Psoas muscle (tissue), 8 donors: Measurements from ENCODE around the gene TCF15. TPM values are rescaled to one million over a fixed set of nuclear protein-coding genes. Genes with fewer than 3 reads are reported as not detected.

ENCODE experiments used
- ATAC-seq, 4 donors: fragments of 200-7000 bp; cut with Tn5 transposase; one replicate each; pipeline ENCODE4 v1.9.1; 2020; ENCODE audit warnings: moderate library complexity in 3 of 4, mild to moderate bottlenecking in 2 of 4
- DNase-seq, 2 donors: peaks; one replicate each; pipeline ENCODE4 v3.0.0-alpha.2; 2020
- H3K27ac ChIP-seq: fragments of 200-600 bp; one replicate; pipeline ENCODE4 v1.8.0; 2022
- H3K27me3 ChIP-seq, 3 donors: fragments of 200-600 bp in 1 of 3; one replicate each; pipeline versions ENCODE4 v1.6.1 to v1.8.0; 2013 to 2022; ENCODE audit warnings: low read length in 2 of 3, mild to moderate bottlenecking in 2 of 3, moderate library complexity in 1 of 3; ENCODE audit not compliant: insufficient read depth in 3 of 3
- H3K36me3 ChIP-seq, 2 donors: fragments of 200-600 bp in 1 of 2; one replicate each; pipeline versions ENCODE4 v1.6.1 to v1.8.0; 2013 to 2022; ENCODE audit warnings: low read depth in 1 of 2, mild to moderate bottlenecking in 1 of 2, moderate library complexity in 1 of 2; ENCODE audit not compliant: insufficient read depth in 1 of 2
- H3K4me1 ChIP-seq: fragments of 200-600 bp; one replicate; pipeline ENCODE4 v1.8.0; 2022
- H3K4me3 ChIP-seq: fragments of 200-600 bp; one replicate; pipeline ENCODE4 v1.8.0; 2022; ENCODE audit warnings: mild to moderate bottlenecking
- H3K9me3 ChIP-seq: fragments of 200-600 bp; one replicate; pipeline ENCODE4 v1.8.0; 2022
- WGBS, 3 donors: extraction: QIAGEN DNeasy Blood & Tissue Kit; methylation state at CpG; one replicate each; pipeline versions ENCODE4 v1.1.6 to v1.1.7; 2013; 5-methylcytosine and 5-hydroxymethylcytosine counted together
- intact Hi-C, 2 donors: fragments of 100-400 bp; cut with DNase I; formaldehyde crosslinking; loops; one replicate each; pipeline versions ENCODE4 v1.11.0 to v1.14.2; 2022
- polyA plus RNA-seq, 3 donors: library from polyadenylated mRNA; stranded (reverse); fragments of 200-250 nt; gene quantifications; one replicate each; pipeline ENCODE4 v1.2.3, GENCODE V29; 2013
- total RNA-seq, 4 donors: library from RNA; stranded (reverse); fragmentation: NEBNext Ultra II Directional in 2 of 4; extraction: Animal tissue kit (Norgen Biotek cat#: 25700) in 2 of 4; gene quantifications; one replicate each; pipeline versions ENCODE4 v1.2.1 to v1.2.4, GENCODE V29; 2021 to 2023
- TF ChIP-seq, protein P1 (sequence below): fragments of 200-600 bp; IDR thresholded peaks from one replicate; pipeline ENCODE4 v1.8.0; 2022; ENCODE audit warnings: antibody characterized with exemption
- donor health status: healthy with polysubstance abuse.
- donor health status: DM: no; HTN: no; CAD: no; lungs with moderate emphysema.
- donor health status: Bipolar disorder and iron deficiency.
- donor health status: healthy.
- donor health status: DM: yes; HTN: yes; CAD: no.
- donor health status: DM: no; HTN: no; CAD: no.
- donor health status: DM: no; HTN: no; CAD: no.
- donor health status: DM: yes; HTN: yes; CAD: no.

The TCF15 gene
- total and polyA plus RNA-seq, 7 donors = 3.0 to 10.6 (median 5.1) TPM

DNA sequence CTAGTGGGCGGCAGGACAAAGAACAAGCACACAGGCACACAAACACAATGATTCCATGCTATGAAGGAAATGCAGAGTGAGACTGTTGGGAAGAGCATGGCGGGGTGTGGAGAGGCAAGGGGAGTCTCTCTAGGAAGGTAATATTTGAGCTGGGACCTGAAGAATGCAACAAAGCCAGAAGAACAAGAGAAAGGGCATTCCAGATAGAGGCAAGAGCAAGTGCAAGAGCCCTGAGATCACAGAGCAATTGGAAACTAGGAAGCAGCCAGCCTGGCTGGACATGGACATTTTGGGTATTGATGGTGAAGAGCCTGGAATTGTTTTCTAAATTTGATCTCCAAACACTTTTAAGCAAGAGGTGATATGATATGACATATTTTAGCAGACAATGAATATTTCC lies 27.4 kb upstream of the TCF15 start:
- H3K9me3 ChIP-seq = no peaks in the 10 kb centered on the region
- 75 to 94% (median 76%) methylated on average over 2 of the region's 2 CpGs for WGBS, 3 donors
- ATAC-seq (no peak), DNase-seq (no peak)
- H3K4me1 ChIP-seq = peaks cover 2% of the 10 kb centered on the region
- H3K27me3 ChIP-seq = peaks cover 0 to 10% (median 2%) of the 10 kb centered on the region in 3 donors
- H3K4me3 ChIP-seq = no peak overlapping the region
- no peak overlapping the region for H3K27ac ChIP-seq
- intact Hi-C loops = no loop called here
- no peaks in the 10 kb centered on the region for H3K36me3 ChIP-seq
- TF ChIP-seq, protein P1, sequence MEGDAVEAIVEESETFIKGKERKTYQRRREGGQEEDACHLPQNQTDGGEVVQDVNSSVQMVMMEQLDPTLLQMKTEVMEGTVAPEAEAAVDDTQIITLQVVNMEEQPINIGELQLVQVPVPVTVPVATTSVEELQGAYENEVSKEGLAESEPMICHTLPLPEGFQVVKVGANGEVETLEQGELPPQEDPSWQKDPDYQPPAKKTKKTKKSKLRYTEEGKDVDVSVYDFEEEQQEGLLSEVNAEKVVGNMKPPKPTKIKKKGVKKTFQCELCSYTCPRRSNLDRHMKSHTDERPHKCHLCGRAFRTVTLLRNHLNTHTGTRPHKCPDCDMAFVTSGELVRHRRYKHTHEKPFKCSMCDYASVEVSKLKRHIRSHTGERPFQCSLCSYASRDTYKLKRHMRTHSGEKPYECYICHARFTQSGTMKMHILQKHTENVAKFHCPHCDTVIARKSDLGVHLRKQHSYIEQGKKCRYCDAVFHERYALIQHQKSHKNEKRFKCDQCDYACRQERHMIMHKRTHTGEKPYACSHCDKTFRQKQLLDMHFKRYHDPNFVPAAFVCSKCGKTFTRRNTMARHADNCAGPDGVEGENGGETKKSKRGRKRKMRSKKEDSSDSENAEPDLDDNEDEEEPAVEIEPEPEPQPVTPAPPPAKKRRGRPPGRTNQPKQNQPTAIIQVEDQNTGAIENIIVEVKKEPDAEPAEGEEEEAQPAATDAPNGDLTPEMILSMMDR = no peak

DNA sequence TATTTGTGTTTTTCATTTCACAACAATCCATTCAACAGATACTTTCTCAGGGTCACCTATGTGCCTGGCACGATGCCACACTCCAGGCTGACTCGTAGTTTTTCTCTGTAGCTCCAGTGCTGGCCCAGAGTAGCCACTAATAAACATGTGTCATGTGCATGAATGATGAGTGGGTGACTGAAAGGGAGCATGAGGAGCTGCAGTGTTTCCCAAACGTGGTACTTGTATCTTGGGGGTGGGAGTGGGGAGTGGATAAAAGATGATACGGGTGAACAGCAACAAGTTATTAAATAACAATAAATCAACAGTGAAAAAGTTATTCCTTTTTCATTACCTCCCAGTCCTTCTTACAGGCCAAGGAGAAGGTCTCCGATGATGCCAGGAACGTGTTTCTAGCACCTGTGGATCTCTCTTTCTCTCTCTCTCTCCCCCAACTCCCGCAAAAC lies 25.8 kb upstream of the TCF15 start:
- no peaks in the 10 kb centered on the region for H3K36me3 ChIP-seq

DNA sequence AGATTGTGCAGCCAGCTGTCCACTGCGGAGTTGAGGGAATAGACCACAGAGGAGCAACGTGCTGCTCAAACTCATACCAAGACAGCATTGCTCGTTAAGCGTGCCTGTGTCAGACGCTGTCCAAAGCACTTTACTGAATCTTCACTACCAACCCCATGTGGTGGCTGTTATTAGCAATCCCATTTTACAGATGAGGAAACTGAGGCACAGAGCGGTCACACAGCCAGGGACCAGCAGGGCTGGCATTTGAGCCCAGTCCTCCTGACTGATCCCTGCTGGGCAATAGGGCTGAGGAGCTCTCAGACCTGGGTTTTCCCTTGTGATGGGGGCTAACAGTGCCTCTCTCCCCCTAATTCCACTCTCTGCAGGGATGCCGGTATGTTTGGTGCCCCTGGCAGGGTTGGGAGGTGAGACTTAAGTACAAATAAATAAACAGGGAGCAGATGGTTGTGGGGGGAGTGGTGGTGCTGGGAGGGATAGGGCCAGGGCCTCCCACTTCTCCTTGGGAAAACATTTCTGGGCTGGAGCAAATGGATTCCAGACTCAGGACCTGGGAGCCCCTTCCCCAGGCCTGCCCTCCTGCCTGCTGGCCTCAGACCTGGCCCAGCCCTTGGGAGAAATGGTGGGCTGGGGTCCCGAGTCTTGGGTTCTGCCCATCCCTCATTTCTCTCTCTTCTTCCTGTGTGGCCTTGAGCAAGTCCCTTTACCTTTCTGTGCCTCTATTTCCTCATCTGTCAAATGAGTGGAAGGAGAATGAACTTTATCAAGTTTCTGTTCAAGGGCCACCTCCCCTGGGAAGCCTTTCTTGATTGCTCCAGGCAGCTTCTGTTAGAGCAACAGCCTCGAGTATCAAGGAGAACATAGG lies 25.2 kb upstream of the TCF15 start:
- 58 to 70% (median 64%) methylated on average over 9 of the region's 9 CpGs for WGBS, 3 donors
- intact Hi-C loops = no loop called here
- Histone ChIP-seq H3K4me3 (no peak overlapping the region), H3K4me1 (no peaks in the 10 kb centered on the region), H3K9me3 (no peaks in the 10 kb centered on the region), H3K27ac (no peak overlapping the region), H3K27me3 (peaks cover 0 to 1% (median 0%) of the 10 kb centered on the region in 3 donors), H3K36me3 (no peaks in the 10 kb centered on the region)
- no peak for DNase-seq
- ATAC-seq = no peak
- TF ChIP-seq, protein P1 = no peak

More for the DNA sequence above, 25.8 kb upstream of the TCF15 start:
- Histone ChIP-seq H3K4me3 (no peak overlapping the region), H3K27ac (no peak overlapping the region), H3K9me3 (no peaks in the 10 kb centered on the region), H3K4me1 (no peaks in the 10 kb centered on the region), H3K27me3 (peaks cover 0 to 5% (median 0%) of the 10 kb centered on the region in 3 donors)
- TF ChIP-seq, protein P1 = no peak
- intact Hi-C loops = no loop called here
- WGBS, 3 donors = 46 to 54% (median 51%) methylated on average over 7 of the region's 7 CpGs
- DNase-seq = no peak
- ATAC-seq = no peak

DNA sequence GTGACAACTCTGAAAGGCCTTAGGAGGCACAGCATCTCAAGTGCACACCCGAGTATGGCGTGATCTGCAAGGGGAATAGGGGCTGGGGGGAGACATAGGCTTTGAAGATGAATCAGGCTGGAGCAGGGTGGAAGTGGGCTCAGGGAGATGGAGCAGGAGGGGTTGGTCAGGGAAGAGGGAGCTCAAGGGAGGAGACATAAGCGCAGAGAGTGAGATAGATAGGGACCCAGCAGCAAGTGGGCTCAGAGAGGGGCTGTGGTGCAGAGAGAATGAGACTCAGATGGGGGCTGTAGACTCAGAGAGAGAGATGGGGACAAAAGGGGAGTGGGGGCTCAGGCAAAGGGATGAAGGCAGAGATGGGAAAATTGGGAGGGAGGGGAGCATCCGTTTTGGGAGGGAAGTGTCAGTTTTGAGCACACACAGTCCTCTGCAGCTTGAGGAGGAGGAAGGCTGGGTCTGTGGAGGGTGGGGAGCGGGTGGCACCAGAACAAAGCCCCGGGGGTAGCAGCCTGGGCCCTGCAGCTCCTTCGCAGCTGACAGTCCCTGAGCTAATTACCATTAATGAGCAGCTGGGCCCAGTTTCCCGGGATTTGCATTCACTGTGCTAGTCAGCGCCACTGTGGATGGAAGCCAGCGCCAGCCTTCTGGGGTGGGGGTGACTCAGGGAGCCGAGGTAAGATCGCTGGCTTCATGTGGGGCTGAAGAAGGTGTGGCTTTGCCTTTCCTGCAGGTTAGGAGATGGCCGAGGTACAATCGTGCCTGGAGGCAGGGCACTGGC lies 24.2 kb upstream of the TCF15 start:
- H3K27me3 ChIP-seq = peaks cover 0 to under 1% (median 0%) of the 10 kb centered on the region in 3 donors
- TF ChIP-seq, protein P1 = no peak
- ATAC-seq = no peak
- WGBS, 3 donors = 56 to 63% (median 58%) methylated on average over 14 of the region's 14 CpGs
- H3K9me3 ChIP-seq = no peaks in the 10 kb centered on the region
- no peak overlapping the region for H3K27ac ChIP-seq
- no peaks in the 10 kb centered on the region for H3K36me3 ChIP-seq
- no peak overlapping the region for H3K4me3 ChIP-seq
- intact Hi-C loops = no loop called here
- DNase-seq = no peak
- H3K4me1 ChIP-seq = no peaks in the 10 kb centered on the region
